GM12892 (cell line): ENCODE results near the gene DHX35.

ENCODE experiments used
- POLR2A ChIP-seq: IDR thresholded peaks from 2 replicates; pipeline ENCODE4 v1.6.1; 2011; ENCODE audit warnings: low read depth, low read length, control low read depth
- TAF1 ChIP-seq: IDR thresholded peaks from 2 replicates; pipeline ENCODE4 v1.6.1; 2011; ENCODE audit warnings: low read depth, mild to moderate bottlenecking, control low read depth, low read length, borderline replicate concordance

DNA sequence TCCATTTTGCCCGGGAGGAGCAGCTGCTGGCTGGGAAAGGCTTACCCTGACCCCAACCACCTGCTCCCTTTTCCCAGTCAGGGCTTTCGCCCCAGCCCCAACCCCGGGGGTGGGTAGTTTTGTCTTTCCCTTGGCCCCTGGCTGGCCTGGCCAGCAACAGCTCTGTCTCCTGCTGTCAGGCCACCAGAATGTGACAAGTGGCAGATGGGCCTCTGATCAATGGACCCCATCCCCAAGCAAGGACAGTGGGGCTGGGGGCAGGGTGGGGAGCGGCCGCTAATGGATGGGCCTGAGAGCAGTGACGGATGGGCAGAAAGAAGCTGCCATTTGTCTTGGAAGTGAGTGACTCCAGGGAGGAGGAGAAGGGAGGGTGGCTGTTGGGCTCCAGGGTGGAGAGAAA, 121.6 kb downstream of the DHX35 start:
- TF ChIP-seq TAF1 (no peak), POLR2A (no peak)
